NOMO-1 (cell line): Measurements from ENCODE around the gene XPO6.

ENCODE experiments used
- DNase-seq, 2 experiments: peaks; one replicate each; lab custom pipeline; 2025; ENCODE audit not compliant: unreplicated experiment in 2 of 2; lab: John Stamatoyannopoulos, UW

Gene XPO6

DNA sequence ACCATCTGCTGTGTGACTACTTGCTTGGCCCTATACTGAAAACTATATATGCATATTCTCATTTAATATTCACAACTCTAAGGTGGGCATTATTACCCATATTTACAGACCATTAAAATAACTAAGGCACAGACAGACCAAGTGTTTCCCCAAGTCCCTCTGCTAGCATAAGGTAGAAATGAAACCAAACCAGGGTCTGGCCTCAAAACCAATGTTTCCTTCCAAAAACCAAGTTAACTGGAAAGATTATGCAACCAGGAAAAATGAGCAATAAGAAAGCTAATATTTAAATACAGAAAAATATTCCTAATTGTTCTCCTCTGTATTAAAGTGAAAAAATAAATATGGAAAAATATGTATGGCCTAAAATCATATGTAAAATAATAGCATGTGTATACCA, 50.1 kb downstream of the XPO6 start:
- no peak for DNase-seq

DNA sequence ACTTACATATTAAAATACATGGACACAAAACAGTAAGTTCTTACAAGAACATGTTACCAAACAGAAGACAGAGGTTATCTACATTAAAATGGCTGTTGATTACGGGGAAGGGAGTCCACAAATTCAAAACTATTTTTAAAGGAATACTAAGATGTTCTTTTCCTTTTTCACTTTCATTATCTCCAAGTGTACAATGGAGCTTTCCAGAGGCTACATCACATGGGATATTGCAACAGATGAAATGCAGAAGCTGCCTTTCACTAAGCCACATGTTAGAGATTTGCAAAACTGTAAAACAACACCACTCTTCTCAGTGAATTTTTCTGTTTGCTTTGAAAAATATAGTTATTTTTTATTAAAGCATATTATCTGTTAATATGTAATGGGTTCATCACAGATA, 53.6 kb downstream of the XPO6 start:
- peak in 1 of 2 experiments; percentile 76 for DNase-seq

DNA sequence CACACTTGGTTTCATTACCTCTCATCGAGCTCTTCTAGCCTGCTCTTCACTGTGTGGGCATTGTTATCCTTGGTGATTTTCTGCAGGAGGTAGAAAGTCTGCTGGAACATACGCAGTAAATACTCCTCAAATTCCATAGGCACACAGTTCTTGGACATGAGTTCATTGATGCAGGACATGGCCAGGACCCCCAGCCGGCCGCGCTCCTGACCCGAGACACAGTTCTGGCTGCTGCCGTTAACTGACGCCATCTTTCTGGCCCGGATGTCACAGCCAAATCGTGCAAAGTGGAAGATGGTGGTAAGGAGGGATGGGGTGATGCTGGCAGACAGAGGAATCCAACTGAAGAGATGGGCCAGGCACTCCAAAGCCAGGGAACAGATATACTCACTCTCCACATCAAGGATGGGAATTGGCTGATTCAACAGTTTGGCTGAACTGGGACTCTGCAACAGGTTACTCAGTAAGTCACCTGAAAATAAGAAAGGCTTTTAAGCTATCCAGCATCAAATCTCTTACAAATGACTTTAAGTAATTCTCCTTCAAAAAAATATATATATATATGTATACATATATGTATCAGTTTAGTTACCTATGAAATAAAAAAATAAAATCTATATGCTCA, 55.6 kb downstream of the XPO6 start:
- no peak for DNase-seq

DNA sequence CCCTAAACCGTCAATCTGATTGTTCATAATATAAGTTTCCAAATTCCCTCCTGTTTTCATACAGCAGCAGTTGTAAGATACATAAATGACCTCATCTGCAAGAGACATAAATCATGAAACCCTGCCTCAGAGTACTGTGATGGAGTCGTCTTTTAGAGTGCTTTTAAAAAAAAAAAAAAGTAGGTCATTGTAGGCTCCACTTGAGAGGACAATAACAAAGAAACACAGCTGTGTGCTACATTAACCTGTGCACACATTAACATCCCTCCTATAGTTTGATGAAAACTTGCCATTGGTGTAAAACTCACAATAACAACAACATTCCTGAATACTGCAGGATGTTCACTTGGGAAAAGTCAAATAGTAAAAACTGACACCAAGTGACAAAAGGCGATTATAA, 56.5 kb downstream of the XPO6 start:
- no peak for DNase-seq

DNA sequence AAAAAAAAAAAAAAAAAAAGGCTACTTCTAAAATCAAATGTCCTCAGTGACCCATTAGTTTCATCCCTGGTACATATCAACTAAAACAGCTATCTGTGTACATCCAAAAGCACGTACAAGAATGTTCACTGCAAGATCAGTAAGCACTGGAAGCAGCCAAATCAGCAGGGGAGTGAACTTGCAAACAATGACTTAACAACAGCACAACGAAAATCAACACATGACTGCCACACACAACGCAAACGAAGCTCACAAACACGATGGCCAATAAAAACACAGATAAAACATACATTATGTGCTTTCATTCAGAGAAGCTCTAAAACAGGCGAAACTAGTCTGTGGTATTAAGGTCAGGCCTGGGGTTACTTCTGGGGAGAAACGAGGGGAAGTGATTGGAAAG, 60.6 kb downstream of the XPO6 start:
- DNase-seq: no peak

DNA sequence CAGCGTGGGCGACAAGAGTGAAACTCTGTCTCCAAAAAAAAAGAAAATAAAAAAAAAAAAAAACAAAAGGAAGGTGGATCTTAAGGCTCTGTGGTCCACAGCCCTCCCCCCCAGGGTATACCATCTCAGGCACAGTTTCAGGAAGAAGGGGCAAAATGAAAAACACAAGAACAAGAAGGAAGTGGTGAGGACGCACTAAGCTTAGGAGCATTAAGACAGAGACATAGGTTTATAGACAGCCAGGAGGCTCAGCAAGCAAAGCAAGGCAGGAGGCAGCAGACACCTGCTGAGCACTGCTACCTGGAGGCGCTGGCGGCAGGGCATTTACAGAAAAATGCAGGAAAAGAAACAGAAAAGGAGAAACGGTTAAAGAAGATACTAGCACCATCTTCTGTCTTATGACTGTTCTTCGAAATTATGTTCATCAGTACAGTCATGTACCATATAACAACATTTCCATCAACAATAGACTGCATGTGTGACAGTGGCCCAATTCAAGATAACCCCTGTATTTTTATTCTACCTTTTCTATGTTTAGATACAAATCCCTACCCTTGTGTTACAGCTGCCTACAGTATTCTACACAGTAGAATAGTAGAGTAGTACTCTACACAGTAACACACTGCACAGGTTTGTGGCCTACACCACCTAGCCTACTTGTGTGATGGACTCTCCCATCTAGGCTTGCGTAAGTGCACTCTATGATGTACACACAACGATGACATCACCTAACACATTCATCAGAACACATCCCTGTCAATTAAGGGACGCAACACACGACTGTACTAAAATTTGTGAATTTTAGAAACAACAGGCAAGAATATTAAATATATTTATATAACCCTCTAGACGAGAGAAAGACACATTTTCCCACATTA, 62.5 kb downstream of the XPO6 start:
- DNase-seq: no peak

DNA sequence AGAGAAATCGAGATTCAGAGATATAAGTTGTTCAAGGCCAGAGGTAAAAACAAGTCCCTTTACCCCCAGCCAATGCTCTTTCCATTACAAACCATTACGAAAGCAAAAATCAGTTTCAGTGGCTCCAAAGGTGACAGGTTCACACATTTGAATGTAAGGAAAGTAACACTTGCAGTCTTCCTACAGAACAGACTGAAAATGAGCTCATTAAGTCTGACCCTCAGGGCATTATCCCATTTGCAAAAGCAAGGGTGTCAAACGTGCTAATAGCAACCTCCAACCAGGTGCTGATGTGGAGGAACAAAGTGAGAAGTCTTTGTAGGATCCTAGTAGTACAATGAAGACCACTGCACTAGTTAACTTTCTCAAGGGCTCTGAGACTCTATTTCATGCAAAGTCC, 65.2 kb downstream of the XPO6 start:
- no peak for DNase-seq

DNA sequence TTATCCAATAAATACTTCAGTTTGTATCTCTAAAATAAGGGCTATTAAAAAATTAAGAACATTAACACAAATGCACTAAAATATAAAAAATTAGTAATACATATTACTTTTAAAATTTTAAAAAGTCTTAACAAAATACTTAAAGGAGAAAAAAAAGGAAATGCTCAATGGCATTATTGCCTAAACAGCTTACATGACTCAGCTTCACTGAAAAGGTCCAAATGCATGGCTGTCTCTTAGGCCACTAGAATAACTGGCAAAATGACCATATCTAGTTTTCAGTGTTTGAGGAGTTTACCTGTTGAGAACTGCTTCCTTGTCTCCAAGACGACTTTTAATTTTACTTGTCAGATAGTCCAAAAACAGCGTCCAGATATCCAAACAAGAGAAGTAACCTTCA, 66.0 kb downstream of the XPO6 start:
- peak in 1 of 2 experiments; percentile 48 for DNase-seq

DNA sequence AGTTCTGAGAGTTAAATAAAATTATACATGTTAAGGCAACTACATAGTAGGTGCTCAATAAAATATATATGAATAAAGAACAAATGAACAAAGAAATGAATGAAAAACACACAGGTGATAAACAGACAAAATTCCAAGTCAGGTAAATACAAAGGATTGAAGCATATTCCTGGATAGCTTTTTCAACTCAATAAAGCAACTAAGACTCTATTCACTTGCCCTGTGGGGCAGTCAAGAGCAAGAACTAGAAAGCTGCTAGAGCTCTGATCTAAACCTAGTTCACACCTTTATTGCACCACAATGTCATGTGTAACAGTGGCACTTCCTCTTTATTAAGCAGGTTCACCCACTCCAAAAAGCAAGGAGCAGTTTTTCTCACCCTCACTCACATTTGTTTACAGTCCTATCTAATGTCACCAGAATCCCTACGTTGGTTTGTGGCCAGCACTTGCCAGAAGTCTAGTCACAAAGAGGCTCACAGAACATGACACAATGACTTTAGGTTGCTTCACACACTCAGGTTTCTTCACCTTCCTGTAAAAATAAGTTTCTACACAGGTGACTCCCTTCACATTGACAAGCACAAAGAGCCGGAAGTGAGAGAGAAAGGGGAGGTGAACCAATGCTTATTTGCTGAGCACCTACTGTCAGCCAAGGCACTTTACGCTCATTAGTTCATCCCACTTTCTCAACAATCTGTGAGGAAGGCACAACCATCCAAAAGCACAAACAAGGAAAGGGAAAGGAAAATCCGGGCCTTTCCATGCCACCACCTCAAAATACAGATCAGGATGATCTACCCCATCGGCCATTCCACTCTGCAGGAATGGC, 70.8 kb downstream of the XPO6 start:
- peak; percentile 46 to 77 for DNase-seq

DNA sequence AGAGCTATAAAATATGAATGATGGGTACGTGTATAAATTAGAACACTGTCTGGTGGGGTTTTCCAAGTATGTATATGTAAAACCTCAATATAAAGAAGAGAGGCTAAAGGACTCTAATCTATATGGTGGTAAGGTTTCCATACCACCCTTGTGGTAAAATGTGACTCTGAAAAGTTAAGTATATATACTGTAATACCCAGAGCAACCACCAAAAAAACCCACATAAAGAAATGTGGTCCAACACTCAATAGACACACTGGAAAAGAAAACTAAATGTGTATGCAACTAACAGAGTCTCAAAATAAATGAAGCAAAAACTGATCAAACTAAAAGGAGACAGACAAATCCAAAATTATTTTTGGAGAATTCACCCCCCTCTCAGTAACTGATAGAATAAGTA, 72.2 kb downstream of the XPO6 start:
- DNase-seq: no peak

DNA sequence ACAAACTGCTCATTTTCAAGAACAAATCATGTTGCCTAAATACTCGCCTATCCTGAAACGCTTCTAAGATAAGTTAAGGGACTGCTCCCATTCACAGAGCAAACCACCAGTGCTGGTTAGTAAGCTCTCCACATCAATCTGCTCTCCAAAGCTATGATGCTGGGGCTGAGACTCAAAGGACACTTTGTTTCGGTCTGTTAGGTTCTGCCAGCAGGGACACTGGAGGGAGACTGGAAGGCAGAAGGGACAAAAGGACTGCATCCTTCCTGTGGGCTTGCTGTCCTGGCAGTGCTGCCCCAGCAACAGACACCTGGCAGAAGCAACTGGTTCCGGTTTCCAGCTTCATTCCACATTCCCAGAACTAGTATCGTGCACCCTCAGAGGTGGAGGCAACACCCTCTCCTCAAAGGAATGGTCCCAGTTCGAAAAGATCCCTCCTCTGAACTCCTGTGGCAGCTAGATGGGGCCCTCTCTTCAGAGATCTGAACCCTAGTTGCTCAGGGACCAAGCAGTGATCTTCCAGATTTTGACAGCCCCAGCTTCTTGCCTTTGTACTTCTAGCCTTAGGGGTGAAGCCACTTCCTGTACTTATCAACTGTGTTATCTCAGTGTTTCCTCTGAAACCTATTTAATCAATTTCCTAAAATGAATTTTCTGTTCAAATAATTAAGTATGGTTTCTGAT, 74.9 kb downstream of the XPO6 start:
- no peak for DNase-seq

DNA sequence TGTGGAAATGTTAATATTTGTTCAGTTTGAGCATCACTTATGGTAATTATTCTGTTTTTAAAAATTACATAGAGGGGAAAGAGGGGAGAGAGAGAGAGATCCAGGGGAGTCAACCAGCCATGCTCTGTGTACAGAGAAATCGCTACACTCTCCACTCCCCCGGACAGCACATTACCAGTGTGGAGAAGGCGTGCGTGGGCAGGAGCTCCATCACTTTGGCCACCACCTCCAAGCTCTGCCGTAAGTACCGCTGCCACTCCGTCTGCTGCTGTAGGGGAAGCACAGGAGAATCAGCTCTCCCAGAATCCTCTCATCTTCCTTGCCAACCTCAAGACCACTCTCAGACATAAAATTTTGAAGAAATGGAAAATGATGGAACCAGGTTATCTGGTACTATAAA, 78.1 kb downstream of the XPO6 start:
- no peak for DNase-seq

DNA sequence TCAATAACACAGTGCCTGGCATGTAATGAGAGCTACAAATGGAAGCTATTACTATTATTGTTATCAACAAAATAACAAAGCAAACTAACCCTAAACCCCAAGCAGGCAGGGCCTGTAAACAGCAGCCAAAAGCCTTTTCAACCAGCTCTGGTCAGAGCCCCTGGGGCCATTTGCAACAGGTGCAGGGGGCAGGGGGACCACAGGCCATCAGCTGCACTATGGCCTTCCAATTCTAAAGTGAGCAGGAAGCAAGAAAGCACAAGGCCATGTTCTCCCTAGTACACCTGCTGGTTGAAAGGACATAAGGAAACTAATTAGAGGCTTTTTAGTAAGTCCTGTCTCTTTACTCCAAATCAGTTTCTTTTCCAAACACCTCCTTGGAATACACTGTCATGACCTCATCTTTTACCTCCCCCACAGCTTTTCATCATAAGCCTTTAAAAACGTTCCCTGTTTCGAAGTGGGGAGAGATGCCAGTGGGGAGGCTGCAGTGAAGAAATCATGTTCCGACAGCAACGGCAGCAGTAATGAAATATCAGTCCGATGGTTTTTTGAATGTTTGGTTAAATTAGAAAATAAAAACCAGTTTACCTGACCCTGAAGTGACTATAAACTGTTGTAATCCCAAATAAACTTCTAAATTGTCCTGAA, 79.9 kb downstream of the XPO6 start:
- DNase-seq: no peak

DNA sequence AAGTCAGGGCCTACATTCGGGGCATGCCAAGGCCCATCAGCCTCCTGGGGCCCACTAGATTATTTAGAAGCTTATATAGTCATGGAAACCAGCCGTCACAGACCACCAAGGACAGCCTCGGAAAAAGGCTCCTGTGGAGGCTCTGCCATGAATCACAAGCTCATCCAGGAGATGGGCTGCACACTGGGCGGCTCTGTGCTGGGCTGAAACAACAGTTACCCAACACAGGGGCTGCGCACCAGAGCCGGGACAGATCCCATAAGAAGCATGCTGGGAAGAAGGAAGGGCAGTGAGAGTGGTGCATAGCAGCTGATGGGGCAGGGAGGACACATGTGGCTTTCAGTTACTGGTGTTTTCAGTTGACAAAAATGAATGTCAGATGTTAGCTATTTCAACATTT, 80.6 kb downstream of the XPO6 start:
- DNase-seq: no peak

DNA sequence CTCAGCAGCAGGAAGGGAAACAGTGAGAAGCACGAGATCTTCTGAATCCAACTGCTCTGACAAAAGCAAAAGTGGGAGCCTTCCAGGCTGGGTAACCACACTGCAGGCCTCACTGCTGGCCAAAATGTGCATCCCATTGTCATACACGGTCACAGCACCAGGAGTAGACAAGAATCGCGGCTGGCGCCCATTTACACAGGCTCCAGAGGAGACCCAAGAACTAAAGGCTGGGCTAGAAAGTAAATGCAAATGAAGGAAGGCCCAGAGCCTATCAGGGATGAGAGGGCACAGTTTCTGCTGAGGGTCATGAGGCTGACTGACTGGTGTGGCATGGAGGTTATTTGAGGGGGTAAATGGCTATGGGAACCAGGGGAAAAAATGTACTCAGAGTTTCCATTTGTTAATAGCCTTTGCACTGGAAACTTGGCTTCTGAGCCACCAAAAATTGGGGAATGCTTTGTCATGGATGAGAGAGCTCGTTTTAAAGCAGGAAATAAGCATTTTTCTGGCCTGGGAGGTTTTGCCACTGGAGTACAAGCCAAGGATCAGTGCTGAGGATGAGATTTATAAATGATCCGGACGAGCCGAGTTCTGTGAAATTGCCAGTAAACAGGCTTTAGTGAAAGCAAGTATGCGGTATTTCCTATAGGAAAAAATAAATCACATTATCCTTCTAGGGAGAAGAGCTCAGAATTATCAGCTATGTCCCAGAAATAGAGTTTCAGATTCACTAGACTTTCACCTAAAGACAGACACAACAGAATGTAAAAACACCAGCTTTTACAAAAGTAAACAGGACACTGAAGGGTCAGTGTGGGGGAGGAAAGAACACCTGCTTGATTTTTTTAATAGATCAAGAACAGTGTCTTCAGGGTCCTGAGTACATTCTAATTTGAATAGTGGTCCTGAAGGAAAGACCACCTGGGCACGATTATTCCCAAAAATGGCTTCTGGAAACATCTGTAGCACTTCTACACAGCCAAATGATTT, 81.4 kb downstream of the XPO6 start:
- no peak for DNase-seq

DNA sequence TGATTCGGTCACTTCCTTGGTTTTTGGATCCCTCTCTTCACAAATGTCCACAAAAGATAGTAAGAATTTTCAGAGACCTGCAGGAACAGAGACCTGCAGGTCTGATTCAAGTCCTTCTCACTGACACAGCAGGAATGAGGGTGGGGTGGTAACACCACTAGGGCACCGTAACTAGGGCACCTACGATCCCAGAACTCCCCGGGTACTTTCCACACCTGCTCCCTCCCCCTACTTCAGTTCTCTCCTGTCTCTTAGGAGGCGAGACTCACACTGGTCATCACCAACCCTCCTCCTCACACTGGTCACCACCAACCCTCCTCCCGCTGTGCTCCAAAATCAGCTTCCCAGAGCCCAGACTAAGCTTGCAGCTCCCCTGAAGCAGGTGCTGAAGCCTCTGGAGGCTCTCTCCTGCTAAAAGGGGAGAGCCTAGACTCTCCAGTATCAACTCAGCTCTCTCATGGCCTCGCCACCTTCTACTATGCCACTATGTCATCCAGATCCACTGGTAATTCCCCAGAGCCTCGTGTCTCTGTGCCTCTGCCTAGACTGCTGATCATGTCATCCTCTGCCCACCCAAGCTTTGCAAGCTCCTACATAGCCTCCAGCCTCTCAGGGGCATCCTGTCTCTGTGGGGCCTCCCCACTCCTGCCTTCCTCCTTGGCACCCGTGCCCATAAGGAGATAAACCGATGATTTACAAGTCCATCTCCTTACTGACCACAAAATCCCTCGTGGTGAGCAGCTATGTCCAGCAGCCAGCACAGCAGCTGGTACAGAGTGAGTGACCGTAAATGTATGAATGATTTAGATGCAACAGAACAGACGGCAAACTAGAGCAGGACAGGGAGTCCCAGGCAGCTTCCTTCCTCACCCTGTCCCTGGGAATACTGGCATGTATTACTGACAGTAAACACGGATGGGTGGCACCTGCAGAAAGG, 84.8 kb downstream of the XPO6 start:
- DNase-seq: no peak

DNA sequence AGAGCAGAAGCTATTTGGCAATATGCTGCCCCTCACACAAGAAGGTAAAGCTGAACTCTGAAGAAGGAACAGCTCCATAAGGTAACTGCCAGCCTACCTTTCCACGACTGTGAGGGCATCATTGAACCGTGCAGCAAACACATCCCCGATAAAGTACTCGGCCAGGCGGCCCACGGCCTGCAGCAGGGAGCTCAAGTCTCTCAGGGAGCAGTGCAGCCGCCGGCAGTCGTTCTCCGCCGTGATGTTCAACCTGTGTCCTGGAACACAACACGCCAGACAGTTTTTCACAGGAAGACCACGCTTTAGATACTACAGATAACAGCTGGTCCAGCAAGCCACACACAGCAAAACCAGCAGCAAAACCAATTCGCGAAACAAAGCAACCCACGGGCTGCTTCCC, 86.2 kb downstream of the XPO6 start:
- DNase-seq: no peak

DNA sequence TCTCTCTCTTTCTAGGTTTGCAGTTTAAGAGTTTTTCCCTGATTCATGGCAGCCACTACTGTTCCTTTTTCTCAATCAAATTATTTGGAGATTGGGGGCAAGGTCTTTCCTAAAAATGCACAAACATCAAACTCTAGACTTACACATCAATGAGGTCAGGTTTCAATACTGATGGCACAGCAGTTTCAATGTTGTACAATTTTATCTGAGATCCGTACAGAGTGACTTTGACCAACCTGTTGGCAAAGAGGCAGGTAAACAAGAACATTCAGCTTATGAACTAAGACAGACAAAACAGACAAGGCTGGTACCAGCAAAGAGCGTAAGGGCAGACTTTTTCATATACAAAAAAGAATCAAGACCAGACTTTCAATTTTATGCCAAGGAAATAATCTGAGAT, 90.2 kb downstream of the XPO6 start:
- no peak for DNase-seq
